ENCODE results near the gene DAAM1.

DAAM1 gene

DNA sequence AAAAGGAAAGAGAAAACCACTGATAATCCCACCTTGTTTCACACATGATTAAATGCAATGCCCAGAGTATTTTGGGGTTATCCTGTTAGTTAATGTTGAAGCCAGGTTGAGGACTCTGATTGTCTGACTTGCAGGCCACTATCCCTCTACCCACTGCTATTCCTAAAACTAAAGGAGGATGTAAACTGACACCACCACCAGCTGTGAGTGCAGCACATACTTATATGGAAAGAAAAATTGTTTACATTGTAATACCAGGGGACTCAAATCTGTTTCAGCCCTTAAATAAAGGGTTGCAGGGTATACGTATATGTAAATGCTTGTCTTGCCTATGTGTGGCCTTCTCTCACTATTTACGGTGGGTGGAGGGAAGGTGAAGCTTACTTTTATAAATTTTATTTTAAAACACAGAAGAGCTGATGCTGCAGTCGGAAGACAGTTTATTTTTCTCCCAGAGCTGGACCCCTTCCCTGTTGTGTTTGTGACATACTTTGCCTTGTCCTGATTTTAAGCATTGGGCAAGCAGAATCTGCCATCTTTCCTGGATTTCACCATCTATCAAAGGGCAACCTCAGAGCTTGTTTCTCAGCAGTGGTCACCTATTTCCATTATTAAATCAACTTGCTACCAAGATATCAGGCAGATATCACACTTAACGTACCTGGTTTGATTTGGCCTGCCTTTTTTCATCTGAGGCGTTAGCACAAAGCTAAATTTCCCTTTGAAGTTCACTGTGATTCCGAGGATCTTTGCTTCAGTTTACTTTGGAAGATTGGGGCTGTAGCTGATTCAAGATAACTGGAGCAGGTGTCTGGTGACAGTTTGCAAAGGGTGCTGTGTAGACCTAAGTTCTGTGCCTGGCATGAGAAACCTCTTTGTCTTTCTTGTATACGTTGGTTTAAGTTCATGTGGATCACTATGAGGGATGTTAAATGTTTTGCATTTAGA lies 25.2 kb downstream of the DAAM1 start:
- Histone ChIP-seq H3K27ac (no peak overlapping the region), H3K4me3 (no peak overlapping the region)
- TF ChIP-seq, protein P1, sequence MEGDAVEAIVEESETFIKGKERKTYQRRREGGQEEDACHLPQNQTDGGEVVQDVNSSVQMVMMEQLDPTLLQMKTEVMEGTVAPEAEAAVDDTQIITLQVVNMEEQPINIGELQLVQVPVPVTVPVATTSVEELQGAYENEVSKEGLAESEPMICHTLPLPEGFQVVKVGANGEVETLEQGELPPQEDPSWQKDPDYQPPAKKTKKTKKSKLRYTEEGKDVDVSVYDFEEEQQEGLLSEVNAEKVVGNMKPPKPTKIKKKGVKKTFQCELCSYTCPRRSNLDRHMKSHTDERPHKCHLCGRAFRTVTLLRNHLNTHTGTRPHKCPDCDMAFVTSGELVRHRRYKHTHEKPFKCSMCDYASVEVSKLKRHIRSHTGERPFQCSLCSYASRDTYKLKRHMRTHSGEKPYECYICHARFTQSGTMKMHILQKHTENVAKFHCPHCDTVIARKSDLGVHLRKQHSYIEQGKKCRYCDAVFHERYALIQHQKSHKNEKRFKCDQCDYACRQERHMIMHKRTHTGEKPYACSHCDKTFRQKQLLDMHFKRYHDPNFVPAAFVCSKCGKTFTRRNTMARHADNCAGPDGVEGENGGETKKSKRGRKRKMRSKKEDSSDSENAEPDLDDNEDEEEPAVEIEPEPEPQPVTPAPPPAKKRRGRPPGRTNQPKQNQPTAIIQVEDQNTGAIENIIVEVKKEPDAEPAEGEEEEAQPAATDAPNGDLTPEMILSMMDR (IDR thresholded peaks at IDR 0.05), result no peak
- DNase-seq (ENCODE audit: low spot score), result no peak

DNA sequence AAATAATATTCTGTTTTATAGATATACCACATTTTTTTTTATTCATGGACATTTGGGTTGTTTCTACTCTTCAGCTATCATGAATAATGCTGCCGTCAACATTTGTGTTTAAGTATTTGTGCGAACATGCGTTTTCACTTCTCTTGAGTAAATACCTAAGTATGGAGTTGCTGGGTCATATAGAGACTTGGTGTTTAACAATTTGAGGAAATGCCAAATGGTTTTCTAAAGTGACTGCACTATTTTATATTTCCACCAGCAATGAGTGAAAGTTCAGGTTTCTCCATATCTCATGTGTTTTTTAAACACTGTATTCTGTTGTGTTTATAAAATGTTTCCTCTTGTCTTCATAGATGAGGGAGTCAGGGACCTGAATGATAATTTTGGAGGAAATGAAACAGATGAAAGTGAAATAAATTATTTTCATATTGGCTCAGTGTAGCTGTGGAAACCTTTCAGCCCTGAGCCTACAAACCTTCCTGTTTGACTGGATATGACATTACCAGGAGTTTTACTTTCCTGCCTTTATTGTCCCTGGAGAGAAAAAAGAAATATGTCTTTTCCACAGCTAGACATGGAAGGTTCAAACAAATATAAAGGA lies 26.3 kb downstream of the DAAM1 start:
- H3K27ac ChIP-seq, result peak overlapping the region in 1 of 2 donors; percentile 75
- TF ChIP-seq, protein P1 (IDR thresholded peaks at IDR 0.05), result no peak
- DNase-seq (ENCODE audit: low spot score), result no peak
- no peak overlapping the region for H3K4me3 ChIP-seq

DNA sequence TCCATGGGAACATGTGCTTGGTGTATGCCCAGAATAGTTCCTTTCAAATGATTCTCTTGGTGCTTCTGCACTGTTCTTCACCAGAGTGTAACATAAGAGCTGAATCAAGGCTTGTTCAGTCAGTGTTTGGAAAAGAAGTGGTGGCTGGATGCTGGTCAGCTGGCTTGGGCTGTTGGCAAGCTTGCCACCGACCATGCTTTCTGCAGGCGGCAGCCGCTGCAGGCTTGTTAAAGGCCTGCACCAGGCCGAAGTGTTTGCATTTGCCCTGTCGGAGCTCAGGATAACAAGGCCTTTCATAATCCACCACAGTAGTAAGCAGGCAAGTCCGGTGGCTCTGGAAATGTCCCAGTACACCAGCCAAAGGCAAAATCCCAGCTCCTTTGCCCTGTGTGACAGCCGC lies 26.9 kb downstream of the DAAM1 start:
- TF ChIP-seq, protein P1 (IDR thresholded peaks at IDR 0.05), result no peak
- DNase-seq (ENCODE audit: low spot score), result peak; percentile 83
- H3K27ac ChIP-seq, result peak overlapping the region; percentile 12 to 75
- H3K4me3 ChIP-seq, result peak overlapping the region; percentile 30

DNA sequence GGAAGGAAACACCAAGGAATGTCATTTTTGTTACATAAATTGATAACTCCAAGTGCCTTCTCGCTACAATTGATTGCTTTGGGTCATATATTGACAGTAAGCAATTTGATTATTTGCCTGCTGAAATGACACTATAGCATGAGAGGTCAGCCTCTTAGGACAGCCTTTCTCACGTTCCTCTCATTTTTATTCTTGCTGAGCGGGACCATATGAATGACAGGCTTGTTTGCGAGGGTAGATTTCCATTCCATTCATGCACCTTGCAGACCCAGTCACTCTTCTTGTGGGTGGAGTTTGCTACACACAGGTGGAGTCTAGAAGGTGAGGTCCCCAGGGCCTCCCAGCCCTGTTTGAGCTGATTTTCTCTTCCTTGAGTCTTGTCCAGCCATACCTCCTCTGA lies 27.3 kb downstream of the DAAM1 start:
- peak overlapping the region; percentile 12 to 75 for H3K27ac ChIP-seq
- peak overlapping the region; percentile 30 for H3K4me3 ChIP-seq
- DNase-seq (ENCODE audit: low spot score), result no peak
- TF ChIP-seq, protein P1 (IDR thresholded peaks at IDR 0.05), result no peak

DNA sequence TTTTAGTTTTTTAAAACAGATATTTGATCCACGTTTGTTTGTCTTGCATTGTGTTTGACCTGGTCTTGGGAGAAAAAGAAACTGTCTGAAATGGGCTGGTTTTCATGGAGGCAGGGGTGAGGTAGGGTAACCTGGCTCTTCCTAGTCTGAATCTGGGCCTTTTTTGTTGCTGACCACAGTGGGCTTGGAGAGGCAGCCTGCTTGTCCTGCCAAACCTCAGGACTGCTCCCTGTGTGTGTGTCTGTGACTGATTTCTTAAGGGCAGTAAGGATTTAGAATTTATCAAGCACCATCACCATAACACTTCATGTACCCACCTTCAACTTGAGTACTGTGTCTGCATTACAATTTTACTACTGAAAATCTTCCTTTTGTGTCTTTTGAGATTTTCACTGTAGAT lies 28.5 kb downstream of the DAAM1 start:
- H3K4me3 ChIP-seq, result no peak overlapping the region
- TF ChIP-seq, protein P1 (IDR thresholded peaks at IDR 0.05), result no peak
- no peak for DNase-seq (ENCODE audit: low spot score)

DNA sequence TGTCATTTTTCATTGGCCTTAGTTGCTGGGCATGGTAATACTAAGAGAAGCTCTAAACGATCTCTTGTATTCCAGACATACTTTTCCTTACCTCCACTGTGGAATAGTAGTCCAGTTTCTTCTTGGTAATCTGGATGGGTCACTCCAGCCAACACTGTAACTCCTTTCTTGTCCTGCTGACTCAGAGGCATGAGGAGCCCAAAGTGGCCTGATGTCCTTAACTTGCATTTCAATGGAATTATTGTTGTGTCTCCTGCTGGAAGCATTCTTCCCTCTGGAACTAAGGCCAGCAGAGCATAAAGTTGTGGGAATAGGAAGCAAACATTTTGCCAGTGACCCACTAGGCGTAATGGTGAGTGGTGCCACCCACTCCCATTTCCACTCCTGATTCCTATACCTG lies 33.1 kb downstream of the DAAM1 start:
- DNase-seq (ENCODE audit: low spot score), result no peak
- H3K27ac ChIP-seq, result peak overlapping the region in 1 of 2 donors; percentile 2
- H3K4me3 ChIP-seq, result no peak overlapping the region
- TF ChIP-seq, protein P1 (IDR thresholded peaks at IDR 0.05), result no peak

More for the DNA sequence above, 28.5 kb downstream of the DAAM1 start:
- no peak overlapping the region for H3K27ac ChIP-seq

Measured in coronary artery (tissue), 2 donors.